H4 (cell line): ENCODE results near the gene SSH3. TPM values are rescaled to one million over a fixed set of nuclear protein-coding genes. Genes with fewer than 3 reads are reported as not detected.

Experiments used
- DNase-seq: peaks from one replicate; pipeline ENCODE4 v3.0.0-alpha.2; 2015; ENCODE audit warnings: low spot score
- total RNA-seq: library from RNA; depleted of rRNA; stranded (reverse); fragments of >200 nt; shearing (Covaris generic); gene quantifications from 2 replicates; pipeline ENCODE4 v1.2.3, GENCODE V29; 2014

The SSH3 gene
- total RNA-seq, 1 experiment from 2014 or later = 6.5 TPM

DNA sequence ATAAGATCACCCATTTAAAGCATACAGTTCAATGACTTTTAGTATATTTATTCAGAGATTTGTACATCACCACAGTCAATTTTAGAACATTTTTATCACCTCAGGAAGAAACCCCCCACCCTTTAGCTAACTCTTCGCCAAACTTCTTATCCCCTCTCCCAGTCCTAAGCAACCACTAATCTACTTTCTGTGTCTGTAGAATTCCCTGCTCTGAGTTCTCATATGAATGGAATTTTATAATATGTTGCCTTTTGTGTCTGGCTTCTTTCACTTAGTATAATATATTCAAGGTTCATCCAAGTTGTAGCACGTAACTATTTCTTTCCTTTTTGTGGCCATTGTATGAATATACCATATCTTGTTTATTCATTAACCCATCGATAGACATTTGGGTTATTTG is 10.7 kb upstream of the SSH3 start:
- DNase-seq = no peak

GRCh38 chr11:67293090-67293489 is 10.2 kb upstream of the SSH3 start:
- no peak for DNase-seq

- no peak for DNase-seq
Measured at GRCh38 chr11:67295846-67296245, 7.5 kb upstream of the SSH3 start.

GRCh38 chr11:67298786-67299185 is 4.5 kb upstream of the SSH3 start:
- DNase-seq = no peak

DNA sequence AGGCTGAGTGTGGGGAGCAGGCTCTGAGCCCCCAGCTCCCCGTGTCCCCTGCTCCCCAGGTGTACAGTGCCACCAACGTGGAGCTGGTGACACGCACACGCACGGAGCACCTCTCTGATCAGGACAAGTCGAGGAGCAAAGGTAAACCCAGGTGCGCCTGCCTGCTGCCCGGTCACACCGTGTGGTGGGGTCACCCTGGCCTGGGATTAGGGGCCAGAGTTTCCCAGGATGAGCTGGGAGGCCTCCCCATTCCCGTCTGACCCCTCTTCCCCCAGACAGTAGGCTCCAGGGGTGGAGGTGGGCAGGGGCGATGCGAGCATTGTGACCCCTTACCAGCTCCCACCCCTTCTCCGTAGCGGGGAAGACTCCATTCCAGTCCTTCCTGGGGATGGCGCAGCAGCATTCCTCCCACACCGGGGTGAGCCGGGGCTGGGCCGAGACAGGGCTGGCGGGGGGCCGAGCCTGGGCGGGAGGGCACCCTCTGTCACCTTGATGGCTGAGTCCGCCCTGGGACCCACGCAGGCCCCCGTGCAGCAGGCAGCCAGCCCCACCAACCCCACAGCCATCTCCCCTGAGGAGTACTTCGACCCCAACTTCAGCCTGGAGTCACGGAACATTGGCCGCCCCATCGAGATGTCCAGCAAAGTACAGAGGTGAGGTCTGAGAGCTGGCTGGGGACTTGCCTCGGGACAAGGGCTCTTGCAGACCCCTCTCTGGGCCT is 3.7 kb upstream of the SSH3 start:
- no peak for DNase-seq

DNA sequence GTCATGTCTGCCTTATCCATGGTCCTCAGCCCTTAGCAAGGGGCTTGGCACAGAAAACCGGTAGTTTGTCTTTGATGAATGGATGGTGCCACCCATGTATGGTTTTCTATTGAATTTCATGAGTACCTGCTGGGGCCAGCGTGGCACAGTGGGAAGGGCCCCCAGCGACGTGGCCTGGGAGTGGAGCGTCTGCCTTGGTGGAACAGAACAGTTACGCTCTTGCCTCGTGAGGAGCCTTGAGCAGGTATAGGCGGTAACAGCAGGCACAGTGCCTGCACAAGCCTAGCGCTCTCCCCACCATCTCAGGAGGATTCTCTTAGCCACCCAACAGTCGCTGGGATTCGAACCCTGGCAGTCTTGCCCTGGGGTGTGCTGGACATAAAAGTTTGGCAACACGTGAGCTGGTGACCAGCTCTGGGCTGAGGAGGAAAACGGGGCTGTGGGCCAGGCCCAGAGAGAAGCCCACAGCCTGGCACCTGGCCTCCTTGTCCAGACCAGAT is 3.0 kb upstream of the SSH3 start:
- no peak for DNase-seq

- no peak for DNase-seq
Measured at GRCh38 chr11:67300756-67301312, 2.5 kb upstream of the SSH3 start.

- no peak for DNase-seq
Measured at GRCh38 chr11:67301313-67301921, 1.9 kb upstream of the SSH3 start.

DNA sequence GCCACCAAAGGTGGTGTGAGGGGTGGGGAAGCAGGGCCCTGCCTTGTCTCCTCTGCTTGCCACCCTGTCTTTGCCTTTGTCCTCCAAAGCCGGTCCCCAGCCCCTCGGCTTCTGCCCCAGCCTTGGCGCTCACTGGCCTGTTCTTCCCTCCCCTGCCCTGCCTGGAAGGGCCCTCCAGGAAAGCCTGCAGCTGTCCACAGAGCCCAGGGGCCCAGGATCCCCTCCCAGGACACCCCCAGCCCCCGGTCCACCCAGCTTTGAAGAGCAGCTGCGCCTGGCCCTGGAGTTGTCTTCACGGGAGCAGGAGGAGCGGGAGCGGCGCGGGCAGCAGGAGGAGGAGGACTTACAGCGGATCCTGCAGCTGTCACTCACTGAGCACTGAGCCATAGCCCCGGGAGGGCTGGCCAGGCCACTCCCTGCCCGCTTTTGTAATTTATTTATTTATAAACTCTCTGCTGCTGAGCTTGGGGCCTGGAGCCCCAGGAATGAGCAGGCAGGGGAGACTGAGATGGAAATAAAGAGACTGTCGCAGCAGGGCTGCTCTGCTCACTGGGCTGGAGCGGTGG is 1.3 kb upstream of the SSH3 start:
- peak; percentile 36 for DNase-seq

DNA sequence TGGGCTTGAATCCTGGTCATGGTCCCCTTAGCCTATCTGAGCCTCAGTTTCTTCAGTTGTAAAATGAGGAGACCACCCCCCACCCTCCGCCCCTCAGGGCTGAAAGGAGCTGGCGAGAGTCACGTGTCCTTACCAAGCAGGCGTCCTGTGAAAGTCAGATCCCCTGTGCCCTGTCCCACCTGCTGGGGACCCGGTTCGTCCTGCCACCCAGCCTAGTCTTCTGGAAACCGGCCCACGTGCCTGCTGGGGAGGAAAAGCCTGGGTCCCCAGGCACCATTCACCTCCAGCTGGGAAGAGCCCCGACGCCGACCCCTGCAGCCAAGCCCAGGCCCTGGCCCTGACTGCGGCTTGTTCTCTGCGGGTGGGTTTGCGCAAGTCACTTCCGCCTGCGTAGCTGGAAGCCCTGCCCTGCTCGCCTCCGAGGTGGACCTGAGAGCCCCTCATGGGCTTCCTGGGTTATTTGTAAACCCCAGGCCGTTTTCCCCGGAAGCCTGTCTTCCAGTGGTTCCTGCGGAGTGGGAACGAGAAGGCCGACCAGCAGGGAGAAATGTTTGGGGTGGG is 679 bp upstream of the SSH3 start:
- no peak for DNase-seq

DNA sequence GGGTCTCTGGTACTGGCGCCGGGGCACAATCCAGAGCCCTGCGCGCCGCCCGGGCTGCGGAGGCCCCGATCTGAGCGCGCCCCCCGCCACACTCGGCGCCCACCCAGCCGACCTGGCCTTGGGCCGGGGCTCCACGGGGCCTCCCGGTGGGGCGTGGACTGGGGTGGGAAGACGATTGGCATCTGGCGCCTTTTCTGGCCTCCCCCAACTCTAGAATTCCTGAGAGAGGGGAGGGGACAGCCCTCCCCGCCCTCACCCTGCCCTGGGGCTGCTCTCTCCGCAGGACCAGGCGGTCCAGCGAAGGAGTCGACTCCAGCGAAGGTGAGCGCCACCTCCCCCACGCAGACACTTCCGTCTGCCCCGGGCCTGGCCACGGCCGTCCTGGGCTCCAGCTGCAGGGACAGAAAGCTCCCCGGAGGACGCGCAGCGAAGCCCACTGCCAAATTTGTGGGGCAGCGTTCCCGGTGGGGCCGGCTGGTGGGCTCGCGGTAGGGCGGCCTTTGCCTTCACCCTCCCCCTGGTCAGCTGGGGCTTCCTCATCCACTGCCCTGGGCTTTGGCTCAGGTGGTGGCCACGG is 593 bp downstream of the SSH3 start:
- no peak for DNase-seq

DNA sequence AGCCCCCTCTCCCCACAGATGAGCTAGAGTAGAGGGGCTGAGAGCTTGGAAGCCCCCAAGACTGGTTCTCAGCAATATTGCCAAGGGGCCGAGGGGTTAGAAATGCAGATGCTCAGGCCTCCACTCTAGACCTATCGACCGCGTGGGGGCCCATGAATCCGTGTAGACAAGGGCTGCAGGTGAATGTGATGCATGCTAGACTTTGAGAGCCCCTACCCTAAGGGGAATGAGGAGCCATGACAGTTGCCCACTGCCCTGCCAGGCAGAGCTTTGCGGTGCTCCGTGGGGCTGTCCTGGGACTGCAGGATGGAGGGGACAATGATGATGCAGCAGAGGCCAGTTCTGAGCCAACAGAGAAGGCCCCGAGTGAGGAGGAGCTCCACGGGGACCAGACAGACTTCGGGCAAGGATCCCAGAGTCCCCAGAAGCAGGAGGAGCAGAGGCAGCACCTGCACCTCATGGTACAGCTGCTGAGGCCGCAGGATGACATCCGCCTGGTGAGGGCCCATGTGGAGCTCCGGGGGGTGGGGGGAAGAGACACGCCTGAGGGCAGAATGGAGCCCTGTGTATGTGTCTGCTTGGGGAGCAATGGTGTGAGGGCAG is 1.3 kb downstream of the SSH3 start:
- no peak for DNase-seq

- DNase-seq = peak; percentile 2
Measured at GRCh38 chr11:67306769-67307544, 3.6 kb downstream of the SSH3 start.

GRCh38 chr11:67307545-67308001 is 4.2 kb downstream of the SSH3 start:
- peak; percentile 1 for DNase-seq

- DNase-seq = peak; percentile 4
Measured at GRCh38 chr11:67308031-67308866, 4.9 kb downstream of the SSH3 start.

DNA sequence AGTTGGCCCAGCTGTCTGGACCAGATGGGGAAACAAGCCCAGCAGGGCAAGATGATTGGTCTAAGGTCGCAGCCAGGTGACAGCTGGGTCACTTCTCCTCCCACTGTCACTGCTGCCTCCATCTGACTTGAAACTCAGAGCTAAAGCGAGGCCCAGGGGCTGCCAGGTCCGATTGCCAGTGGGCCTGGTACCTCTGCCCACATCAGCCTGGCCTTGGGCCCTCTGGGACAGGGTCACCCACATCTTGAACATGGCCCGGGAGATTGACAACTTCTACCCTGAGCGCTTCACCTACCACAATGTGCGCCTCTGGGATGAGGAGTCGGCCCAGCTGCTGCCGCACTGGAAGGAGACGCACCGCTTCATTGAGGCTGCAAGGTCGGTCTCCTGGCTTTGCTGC is 5.8 kb downstream of the SSH3 start:
- no peak for DNase-seq

DNA sequence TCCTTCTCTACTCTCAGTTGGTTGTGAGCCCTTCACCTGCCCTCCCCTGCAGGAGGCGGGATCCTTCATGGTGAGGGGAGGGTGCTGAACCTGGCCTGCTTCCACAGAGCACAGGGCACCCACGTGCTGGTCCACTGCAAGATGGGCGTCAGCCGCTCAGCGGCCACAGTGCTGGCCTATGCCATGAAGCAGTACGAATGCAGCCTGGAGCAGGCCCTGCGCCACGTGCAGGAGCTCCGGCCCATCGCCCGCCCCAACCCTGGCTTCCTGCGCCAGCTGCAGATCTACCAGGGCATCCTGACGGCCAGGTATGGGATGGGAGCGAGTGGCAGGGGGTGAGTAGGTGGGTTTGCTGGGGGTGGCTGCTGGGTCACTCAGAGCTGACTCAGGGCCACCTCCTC is 6.3 kb downstream of the SSH3 start:
- peak; percentile 2 for DNase-seq

DNA sequence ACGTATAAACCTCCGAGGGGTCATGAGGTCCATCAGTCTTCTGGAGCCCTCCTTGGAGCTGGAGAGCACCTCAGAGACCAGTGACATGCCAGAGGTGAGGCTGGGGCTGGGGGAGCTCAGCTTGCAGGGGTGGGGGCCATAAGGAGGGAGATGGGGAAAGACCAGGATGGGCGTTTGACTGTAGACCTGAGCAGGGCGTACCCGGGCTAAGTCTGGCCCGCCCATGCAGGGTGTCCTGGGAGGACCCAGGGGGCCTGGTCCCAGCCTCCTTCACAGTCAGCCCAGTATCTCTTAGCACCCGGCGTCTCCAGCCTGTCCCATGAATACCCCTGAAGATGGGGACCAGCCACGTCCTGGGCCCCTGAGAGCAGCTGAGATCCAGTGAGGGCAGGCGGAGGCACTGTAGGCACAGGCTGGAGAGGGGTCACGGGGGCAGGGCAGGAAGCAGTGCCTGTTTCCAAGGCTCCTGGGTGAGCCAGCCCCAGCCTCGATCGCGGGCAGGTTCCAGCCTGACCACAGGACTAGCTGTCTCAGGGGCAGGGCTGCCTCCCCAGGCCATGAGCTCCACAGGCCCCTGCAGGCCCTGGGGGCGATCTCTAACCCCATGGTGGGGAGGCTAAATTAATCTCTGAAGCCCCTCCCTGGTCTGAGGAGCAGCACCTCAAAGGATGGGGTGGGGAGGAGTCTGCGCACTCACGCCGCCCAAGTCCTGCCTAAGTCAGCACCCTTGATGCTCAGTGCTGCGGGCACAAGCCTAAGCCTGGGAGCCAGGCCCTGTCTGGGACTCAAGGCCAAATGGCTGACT is 7.1 kb downstream of the SSH3 start:
- DNase-seq = peak; percentile 1

DNA sequence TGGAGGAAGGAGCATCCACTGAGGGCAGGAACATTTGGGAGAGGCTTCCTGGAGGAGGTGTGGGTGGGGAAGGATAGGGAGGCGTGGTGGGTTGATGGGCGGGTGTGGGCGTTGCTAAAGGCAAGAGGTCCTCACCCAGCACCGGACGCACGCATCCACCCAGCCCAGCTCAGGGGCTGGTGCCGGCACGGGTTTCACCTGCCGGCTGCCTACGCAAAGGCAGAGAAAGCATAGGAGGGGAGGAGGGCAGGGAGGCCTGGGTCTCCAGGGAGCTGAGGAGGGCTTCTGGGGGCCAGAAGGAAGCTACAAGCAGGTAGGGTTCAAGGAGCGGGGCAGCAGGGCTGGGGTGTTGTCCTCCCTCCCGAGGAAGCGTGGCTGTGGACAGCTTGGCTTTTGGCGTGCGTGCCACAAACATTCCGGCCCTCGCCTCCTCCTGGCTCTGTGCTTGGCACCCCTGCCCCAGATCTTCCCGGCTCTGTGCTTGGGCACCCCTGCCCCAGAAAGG is 7.8 kb downstream of the SSH3 start:
- DNase-seq = no peak
